Activated T-helper 2 cell treated with anti-CD3 and anti-CD28 coated beads, Interferon-gamma antibody, Interleukin-2, Interleukin-4, amounts not matched to agents 10 μg/mL and 5 μg/mL and 100 μg/mL, durations not matched to agents 14 hours and 24 hours and 36 hours (primary cell): ENCODE measurements around the gene ZNF575. TPM values are rescaled to one million over a fixed set of nuclear protein-coding genes. Genes with fewer than 3 reads are reported as not detected.
A peak's percentile ranks its signal among the peaks of the same experiment; 100 is the strongest.

Experiments
- DNase-seq: peaks from one replicate; pipeline ENCODE4 v3.0.0; 2021; ENCODE audit warnings: low spot score
- H3K27ac Mint-ChIP-seq: one replicate; pipeline ENCODE4 v1.8.0; 2021; ENCODE audit warnings: mixed read lengths
- H3K27me3 Mint-ChIP-seq: one replicate; pipeline ENCODE4 v1.8.0; 2021; ENCODE audit warnings: low read depth, mixed read lengths
- H3K36me3 Mint-ChIP-seq: one replicate; pipeline ENCODE4 v1.8.0; 2021; ENCODE audit warnings: low read depth, mixed read lengths
- H3K4me1 Mint-ChIP-seq: one replicate; pipeline ENCODE4 v1.8.0; 2021; ENCODE audit warnings: low read depth, mixed read lengths
- H3K4me3 Mint-ChIP-seq: one replicate; pipeline ENCODE4 v1.8.0; 2021; ENCODE audit warnings: low read depth, mild to moderate bottlenecking, moderate library complexity, mixed read lengths
- H3K9me3 Mint-ChIP-seq: one replicate; pipeline ENCODE4 v1.8.0; 2021; ENCODE audit warnings: mixed read lengths
- intact Hi-C: fragments of 100-400 bp; cut with micrococcal nuclease; formaldehyde crosslinking; loops from one replicate; pipeline ENCODE4 v1.15.1; 2023
- total RNA-seq: library from RNA; stranded (reverse); gene quantifications from 2 replicates; pipeline ENCODE4 v1.2.3, GENCODE V29; 2022

ZNF575 gene
- total RNA-seq, 1 donor from 2014 or later = 2.1 TPM

DNA sequence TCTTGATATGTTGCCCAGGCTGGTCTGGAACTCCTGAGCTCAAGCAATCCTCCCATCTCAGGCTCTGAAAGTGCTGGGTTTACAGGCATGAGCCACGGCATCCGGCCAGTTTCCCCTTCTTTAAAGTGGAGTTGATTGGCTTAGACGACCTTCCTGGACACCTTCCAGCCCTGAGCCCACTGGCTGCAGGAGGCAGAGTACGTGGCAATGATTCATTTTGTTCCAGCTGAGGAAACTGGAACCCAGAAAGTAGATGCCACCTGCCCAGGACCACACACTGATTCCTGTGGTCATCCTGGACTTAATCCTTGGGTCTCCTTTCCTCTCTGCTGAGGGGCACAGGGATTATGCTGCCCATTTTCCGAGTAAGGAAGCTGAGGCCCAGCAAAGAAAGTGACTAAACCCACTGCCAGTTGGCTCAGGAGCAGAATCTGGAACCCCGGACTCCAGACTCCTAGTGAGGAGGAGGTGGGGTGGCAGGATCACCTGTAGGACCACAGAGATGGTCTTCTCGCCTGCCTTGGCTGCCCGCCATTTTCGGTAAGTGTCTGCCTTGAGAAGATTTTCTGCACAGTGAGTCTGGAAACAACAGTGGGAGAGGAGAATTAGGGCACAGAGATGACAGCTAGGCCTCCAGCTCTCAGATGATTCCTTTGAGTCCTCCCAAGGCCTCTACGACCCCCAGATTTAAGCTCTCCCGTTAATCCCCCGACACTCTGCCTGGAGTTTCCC, 41.6 kb downstream of the ZNF575 start:
- Mint-ChIP-seq H3K9me3 (no peaks in the 10 kb centered on the region), H3K27me3 (no peaks in the 10 kb centered on the region)

DNA sequence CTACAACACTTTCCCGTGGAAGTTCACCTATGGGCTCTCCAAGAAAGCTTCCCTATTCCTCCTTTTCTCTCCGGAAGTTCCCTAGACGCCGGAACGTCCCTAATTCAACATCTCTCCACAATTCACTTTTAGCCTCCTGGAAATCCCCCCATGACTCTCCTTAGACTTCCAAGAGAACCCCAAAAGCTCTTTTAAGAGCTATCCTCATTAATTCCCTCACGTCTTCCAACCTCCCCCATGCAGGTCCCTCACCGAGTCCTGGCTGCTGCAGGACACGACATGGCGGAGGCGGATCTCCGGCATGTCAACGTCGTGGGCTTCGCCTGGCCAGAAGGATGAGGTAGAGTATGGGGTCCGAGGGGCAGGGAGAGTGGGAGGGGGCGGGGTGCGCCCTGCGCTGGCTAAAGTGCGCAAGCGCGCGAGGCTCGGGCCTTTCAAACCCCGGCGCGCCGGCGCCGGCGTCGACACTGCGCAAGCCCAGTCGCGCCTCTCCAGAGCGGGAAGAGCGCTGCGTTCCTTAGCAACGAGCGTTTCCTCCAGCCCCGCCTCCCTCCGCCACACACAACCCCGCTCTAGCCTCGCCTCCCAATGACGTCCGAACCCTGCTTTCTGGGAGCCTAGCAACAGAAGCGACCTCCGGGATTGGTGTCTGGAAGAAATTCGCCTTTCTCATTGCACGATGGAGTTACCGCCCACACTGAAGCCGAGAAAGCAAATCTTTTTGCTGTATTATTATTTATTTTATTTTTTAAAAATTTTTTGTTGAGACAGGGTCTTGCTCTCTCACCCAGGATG, 42.4 kb downstream of the ZNF575 start, which contains the start of the genes PINLYP and XRCC1:
PINLYP (plus strand) TSS at position 646 of the 795 bp plus-strand sequence. CDS start 1,391 bp downstream, outside the sequence.
XRCC1 (minus strand) TSS at position 372 of the 795 bp plus-strand sequence; CDS start at position 303, 69 bp downstream.
- intact Hi-C loops = loop anchor here (1.0 to 5.0 kb wide), 3 partner anchors 21 to 113 kb away; partner anchors contain the start of genes IRGQ, ZNF428 and ZNF576
- H3K9me3 Mint-ChIP-seq = no peaks in the 10 kb centered on the region

More for the DNA sequence above, 41.6 kb downstream of the ZNF575 start:
- DNase-seq = no peak
- Mint-ChIP-seq H3K4me1 (peaks cover 23% of the 10 kb centered on the region), H3K4me3 (peak overlapping the region; percentile 97), H3K27ac (peak overlapping the region; percentile 90), H3K36me3 (peaks cover 5% of the 10 kb centered on the region)
- intact Hi-C loops = loop anchor here (1.0 to 5.0 kb wide), 3 partner anchors 22 to 112 kb away; partner anchors contain the start of genes IRGQ, ZNF428 and ZNF576

DNA sequence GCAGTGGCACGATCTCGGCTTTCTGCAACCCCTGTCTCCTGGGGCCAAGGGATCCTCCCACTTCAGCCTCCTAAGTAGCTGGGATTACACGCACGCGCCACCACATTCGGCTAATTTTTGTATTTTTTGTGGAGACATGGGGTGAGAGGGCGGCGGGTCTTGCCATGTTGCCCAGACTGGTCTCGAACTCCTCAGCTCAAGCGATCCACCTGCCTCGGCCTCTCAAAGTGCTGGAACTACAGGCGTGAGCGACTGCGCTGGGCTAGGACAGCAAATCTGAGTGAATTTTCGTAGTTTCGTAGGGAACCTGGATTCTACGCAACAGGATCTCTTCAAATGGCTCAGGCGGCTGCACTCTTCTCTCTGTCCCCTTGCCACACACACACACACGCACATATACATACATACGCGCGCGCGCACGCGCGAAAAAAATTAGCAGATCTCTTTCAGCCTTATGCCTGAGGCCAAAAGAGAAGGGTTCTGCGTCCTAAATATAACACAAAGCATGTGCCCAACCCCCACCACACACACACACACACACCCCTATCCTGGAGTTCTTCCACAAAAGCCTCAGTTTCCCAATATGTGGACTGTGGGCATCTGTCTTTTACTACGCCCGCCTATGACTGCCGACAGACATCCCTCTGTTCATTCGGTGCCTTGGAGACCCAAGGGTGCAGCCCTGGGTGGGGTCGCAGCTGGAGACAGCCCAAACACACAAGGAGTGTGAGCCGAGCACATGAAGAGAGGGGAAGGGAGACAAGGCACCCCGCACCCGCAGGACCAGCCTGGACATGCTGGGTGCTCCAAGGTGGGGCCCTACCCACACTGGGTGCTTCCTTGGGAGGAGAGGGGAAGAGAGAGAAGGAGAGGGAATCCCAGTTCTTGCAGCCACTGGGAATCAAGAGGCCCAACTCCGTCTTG, 43.2 kb downstream of the ZNF575 start:
- DNase-seq = no peak
- H3K36me3 Mint-ChIP-seq = peaks cover 5% of the 10 kb centered on the region
- peak overlapping the region; percentile 59 for H3K4me3 Mint-ChIP-seq
- peaks cover 25% of the 10 kb centered on the region for H3K4me1 Mint-ChIP-seq
- H3K9me3 Mint-ChIP-seq = no peaks in the 10 kb centered on the region
- intact Hi-C loops = loop anchor here (1.0 to 5.0 kb wide), 3 partner anchors 20 to 114 kb away; partner anchors contain the start of genes IRGQ, ZNF428 and ZNF576
- H3K27me3 Mint-ChIP-seq = no peaks in the 10 kb centered on the region
- peak overlapping the region; percentile 53 for H3K27ac Mint-ChIP-seq

More for the DNA sequence above, 42.4 kb downstream of the ZNF575 start, which contains the start of the genes PINLYP and XRCC1:
- Mint-ChIP-seq H3K27ac (peak within 1 kb of the TSS; percentile 90), H3K27me3 (no peaks in the 10 kb centered on the region), H3K4me3 (peak within 1 kb of the TSS; percentile 97), H3K4me1 (peaks cover 28% of the 10 kb centered on the region), H3K36me3 (peaks cover 5% of the 10 kb centered on the region)
- peak; percentile 95 for DNase-seq

GRCh38 chr19:43578787-43579186, 45.8 kb downstream of the ZNF575 start:
- H3K27ac Mint-ChIP-seq = peak overlapping the region; percentile 67
- H3K4me1 Mint-ChIP-seq = peaks cover 31% of the 10 kb centered on the region
- no peak for DNase-seq
- intact Hi-C loops = loop anchor here (5.0 kb wide), 1 partner anchor 116 kb away; no protein-coding TSS in a partner anchor
- H3K4me3 Mint-ChIP-seq = peak overlapping the region; percentile 86
- H3K9me3 Mint-ChIP-seq = no peaks in the 10 kb centered on the region
- peaks cover 5% of the 10 kb centered on the region for H3K36me3 Mint-ChIP-seq
- H3K27me3 Mint-ChIP-seq = no peaks in the 10 kb centered on the region

GRCh38 chr19:43581467-43581866, 48.5 kb downstream of the ZNF575 start:
- Mint-ChIP-seq H3K27me3 (no peaks in the 10 kb centered on the region), H3K27ac (peak overlapping the region; percentile 51), H3K4me3 (peak overlapping the region; percentile 86), H3K9me3 (no peaks in the 10 kb centered on the region), H3K36me3 (peaks cover 12% of the 10 kb centered on the region), H3K4me1 (peaks cover 23% of the 10 kb centered on the region)
- DNase-seq = no peak
- intact Hi-C loops = loop anchor here (5.0 kb wide), 1 partner anchor 54 kb away; the partner anchor contains the start of gene ETHE1

DNA sequence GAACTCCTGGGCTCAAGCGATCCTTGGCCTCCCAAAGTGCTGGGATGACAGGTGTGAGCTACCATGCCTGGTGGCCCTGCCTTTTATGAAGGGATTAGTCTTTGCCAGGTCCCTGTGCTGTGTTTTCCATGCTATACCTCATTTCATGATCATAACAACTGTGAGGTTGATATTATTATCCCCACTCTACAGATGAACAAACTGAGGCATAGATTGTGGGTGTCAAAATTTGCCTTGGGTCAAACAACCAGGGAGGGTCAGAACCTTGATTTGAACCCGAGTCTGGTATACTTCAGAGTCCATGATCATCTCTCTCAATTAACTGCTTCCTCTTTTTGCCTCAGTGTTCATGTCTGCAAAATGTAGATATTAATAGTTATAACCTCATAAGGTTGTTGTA, 49.5 kb downstream of the ZNF575 start:
- H3K36me3 Mint-ChIP-seq = peaks cover 12% of the 10 kb centered on the region
- no peak for DNase-seq
- intact Hi-C loops = loop anchor here (5.0 kb wide), 1 partner anchor 55 kb away; the partner anchor contains the start of gene ETHE1
- H3K9me3 Mint-ChIP-seq = no peaks in the 10 kb centered on the region
- peaks cover 19% of the 10 kb centered on the region for H3K4me1 Mint-ChIP-seq
- H3K4me3 Mint-ChIP-seq = no peak overlapping the region
- H3K27me3 Mint-ChIP-seq = no peaks in the 10 kb centered on the region
- peak overlapping the region; percentile 21 for H3K27ac Mint-ChIP-seq

- H3K27ac Mint-ChIP-seq = peak overlapping the region; percentile 79
Measured at GRCh38 chr19:43584484-43584883, 51.5 kb downstream of the ZNF575 start.

More at GRCh38 chr19:43584484-43584883, 51.5 kb downstream of the ZNF575 start:
- Mint-ChIP-seq H3K4me3 (no peak overlapping the region), H3K9me3 (no peaks in the 10 kb centered on the region), H3K27me3 (no peaks in the 10 kb centered on the region), H3K36me3 (peaks cover 18% of the 10 kb centered on the region), H3K4me1 (peaks cover 15% of the 10 kb centered on the region)
- DNase-seq = no peak
- intact Hi-C loops = loop anchor here (5.0 kb wide), 1 partner anchor 57 kb away; the partner anchor contains the start of gene ETHE1

Other genes with a start within 250 kb of the ZNF575 start
- not detected in 2 replicates for gene CD177, start 179.5 kb upstream of the ZNF575 start, total RNA-seq
- gene TEX101, start 118.3 kb upstream of the ZNF575 start, total RNA-seq = not detected in 2 replicates
- gene LYPD3, start 67.6 kb upstream of the ZNF575 start, total RNA-seq = 2.5 and 3.0 TPM in 2 replicates
- 23.0 and 25.3 TPM in 2 replicates for gene PHLDB3, start 28.4 kb upstream of the ZNF575 start, total RNA-seq
- gene ETHE1, start 6.0 kb upstream of the ZNF575 start, total RNA-seq = 64.6 and 65.5 TPM in 2 replicates
- gene XRCC1, start 42.3 kb downstream of the ZNF575 start, total RNA-seq = 27.3 and 27.5 TPM in 2 replicates
- gene PINLYP, start 42.6 kb downstream of the ZNF575 start, total RNA-seq = 9.0 and 9.1 TPM in 2 replicates
- gene IRGQ, start 62.9 kb downstream of the ZNF575 start, total RNA-seq = 27.8 and 32.7 TPM in 2 replicates
- gene ZNF576, start 63.4 kb downstream of the ZNF575 start, total RNA-seq = 14.5 and 14.8 TPM in 2 replicates
- 0.32 and 0.46 TPM in 2 replicates for gene SRRM5, start 78.9 kb downstream of the ZNF575 start, total RNA-seq
- 17.7 and 19.1 TPM in 2 replicates for gene ZNF428, start 86.4 kb downstream of the ZNF575 start, total RNA-seq
- 0.39 and 0.44 TPM in 2 replicates for gene CADM4, start 106.7 kb downstream of the ZNF575 start, total RNA-seq
- 19.9 and 21.2 TPM in 2 replicates for gene PLAUR, start 137.0 kb downstream of the ZNF575 start, total RNA-seq
- gene IRGC, start 182.9 kb downstream of the ZNF575 start, total RNA-seq = not detected in 2 replicates
- 69.1 and 73.1 TPM in 2 replicates for gene SMG9, start 221.8 kb downstream of the ZNF575 start, total RNA-seq
- gene KCNN4, start 247.8 kb downstream of the ZNF575 start, total RNA-seq = 98.0 and 98.7 TPM in 2 replicates